ENCODE results near the gene POU2AF2.
"Not testable (repeated sequence)": the region's sequence is repeated elsewhere in the genome, so short reads cannot be mapped to it uniquely, and the experiment has no call there.

Gene POU2AF2, protein sequence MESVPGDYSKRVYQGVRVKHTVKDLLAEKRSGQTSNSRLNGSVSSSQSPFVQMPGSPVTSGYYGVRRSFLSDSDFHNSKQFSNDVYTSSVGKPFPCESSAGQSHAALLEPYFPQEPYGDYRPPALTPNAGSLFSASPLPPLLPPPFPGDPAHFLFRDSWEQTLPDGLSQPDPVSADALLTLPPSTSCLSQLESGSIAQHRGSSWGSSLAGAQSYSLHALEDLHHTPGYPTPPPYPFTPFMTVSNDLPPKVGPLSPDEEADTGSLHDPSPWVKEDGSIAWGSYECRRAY

DNA sequence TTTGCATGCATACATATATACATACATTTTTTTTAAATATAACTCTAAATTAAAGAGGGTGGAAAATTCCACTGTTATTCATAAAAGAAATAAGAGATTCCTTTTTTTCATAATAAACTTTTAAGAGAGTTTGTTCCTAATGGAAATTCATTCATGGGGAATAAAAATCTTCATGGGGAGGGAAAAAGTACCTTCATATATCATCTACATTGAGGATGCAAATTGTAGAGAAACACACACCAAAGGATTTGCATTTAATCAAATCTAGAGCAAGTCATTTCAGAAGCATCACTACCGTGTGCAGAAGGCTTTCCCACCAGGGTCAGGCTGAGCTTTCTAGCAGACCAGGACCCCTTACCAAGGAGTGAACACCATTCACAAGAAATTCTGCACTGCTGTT lies at the start of gene POU2AF2:
Gene POU2AF2 (plus strand): TSS at position 301 of the 400 bp plus-strand sequence. CDS start 129 bp downstream, outside the sequence.
- DNase-seq: no peak

DNA sequence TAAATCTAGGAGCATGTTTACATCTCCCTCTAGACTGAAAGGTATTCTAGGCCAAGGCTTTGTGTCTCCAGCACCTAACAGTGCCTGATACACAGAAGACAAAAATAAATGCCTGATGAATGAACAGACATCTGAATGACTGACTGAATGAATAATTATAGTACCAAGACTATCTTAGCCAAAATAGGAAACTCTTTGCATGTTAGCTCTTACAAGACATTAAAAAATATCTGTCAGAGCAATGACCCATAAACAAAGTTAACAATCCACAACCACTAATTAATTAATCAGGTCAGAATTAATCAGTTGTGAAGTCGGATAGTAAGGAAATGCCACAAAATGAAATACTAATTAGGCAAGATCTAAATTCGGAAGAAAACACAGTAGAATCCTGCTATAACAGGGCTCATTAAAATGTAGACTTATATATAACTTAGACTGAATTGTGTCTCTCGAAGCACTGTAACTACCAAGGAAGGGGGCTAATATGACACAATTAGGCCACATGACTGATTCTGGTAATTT lies 45.5 kb upstream of the POU2AF2 start:
- DNase-seq: no peak

DNA sequence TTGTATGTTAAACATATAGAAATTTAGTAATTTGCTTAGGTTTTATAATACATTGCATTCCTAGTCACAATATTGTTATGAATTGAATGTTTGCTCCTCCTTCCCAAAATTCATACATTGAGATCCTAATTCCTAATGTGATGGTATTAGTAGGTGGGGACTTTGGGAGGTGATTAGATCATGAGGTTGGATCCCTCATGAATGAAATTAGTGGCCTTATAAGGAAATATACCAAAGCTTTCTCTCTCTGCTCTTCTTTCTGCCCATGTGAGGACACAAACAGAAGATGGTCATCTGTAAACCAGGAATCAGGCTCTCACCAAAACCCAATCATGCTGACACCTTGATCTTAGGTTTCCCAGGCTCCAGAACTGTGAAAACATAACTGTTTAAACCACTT lies 41.3 kb upstream of the POU2AF2 start:
- no peak for DNase-seq

DNA sequence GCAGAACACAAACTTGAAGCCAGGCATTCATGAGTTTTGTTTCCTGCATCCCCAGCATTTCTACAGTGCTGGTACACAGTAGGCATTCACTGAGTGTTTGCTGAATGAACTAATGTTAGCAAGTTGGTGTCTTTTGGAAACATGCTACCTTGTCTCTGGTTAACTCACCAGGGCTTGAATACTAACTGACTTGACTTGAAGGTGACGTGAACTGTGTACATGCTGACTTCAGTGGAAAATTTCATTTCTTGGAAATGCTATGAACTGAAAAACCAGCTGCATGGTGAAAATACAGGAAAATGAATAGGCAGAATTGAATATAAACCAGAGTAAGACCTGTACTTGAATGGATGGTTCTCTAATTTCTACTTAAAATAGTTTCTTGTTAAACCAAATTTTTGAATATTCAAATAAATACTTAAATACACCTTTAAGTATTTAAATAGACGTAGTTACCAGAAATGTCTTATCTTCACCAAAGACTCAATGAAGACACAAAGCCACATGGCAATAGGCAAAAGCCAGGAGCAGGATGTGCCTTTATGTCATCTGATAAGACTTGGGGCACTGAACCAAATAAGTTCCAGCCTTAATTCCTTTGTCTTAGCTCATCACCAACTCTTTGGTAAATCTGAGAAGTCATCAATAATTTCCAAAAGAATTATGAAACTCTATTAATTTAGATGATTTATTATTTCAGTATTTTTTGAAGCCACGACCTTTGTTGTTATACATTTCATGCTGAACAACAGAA lies 39.7 kb upstream of the POU2AF2 start:
- DNase-seq: no peak

DNA sequence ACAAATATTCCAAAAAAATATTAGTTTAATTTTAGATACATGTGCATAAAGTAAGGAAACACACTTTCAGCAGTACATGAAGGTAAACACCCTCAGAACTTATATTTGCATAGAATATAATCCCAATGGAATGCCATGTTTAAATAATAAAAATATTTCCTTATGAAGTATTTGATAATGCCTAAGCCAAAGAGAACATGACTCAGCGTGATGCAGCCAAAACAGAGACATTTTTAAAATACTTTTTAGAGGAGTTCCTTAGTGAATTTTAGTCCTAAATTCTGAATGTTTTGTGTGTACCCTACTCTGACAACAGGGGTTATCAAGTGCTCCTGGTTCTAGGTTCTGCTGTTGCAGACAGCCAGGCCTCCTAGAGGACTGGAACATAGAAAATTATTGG lies 39.1 kb upstream of the POU2AF2 start:
- DNase-seq: no peak

DNA sequence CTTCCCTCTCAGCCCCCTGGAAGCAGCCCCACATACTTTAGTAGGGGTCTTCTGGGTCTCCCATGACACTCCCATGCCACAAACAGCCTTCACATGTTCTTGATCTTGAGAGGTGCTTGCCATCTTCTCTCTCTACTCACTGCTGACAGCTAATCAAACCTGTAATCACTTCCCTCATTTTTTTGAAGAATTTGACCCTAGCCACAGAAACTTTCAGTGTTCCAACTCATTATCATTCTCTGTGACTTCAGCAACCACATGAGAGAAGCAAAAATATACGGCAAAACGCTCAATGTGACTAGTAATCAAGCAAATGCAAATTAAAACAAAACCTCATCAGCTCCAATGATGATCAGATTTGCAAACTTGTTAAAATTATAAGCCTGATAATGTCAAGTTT lies 38.3 kb upstream of the POU2AF2 start:
- no peak for DNase-seq

DNA sequence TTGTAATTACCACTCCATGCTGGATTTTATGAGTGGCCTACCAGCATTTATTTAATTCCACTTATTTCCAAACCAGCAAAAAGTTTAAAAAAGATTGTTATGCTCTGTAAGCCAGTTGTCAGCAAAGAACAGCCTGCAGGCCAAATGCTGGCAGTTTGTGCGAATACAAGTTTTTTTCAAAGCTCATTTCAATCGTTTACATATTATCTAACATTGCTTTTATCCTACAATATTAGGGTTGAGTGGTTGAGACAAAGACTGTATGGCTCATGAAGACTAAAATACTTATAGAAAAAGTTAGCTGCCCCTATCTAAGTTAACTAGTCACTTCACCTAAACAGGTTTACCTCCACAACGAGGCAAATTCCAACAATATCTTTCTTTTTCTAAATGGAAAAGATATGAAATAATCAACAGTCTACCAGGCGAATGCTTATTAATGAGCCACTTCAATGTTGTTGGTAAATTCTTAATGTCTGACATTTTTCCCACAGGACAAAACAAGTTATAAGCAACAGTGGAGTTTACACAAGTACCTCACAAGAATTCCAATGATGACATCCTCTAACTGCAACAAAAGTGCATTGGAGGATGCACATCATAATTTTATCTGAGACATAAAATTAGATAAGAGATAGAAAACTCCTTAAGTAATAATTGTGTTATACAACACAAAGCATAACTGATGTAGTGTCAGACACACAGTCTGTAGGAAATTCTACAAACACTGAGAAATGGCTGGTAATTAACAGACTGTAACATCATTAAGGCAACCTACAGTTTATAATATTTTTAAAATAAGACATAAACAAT lies 35.8 kb upstream of the POU2AF2 start:
- DNase-seq: no peak

DNA sequence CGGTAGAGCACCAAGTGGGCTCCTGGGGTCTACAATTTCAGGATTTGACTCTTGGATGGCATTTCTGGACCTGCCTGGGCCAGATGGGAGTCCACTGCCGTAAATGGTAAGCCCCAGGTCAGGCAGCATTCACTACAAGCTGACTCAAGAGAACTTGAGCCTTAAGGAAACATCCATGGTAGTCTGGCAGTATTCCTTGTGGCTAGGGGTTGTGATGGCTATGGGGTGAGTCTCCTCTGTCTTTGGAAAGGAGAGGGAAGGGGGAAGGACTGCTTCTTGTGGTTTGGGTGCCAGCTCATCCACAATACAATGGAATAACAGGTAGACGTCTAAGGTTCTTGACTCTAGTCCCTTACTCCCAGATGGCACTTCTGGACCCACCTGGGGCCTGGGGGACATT lies 32.3 kb upstream of the POU2AF2 start:
- DNase-seq: no peak

DNA sequence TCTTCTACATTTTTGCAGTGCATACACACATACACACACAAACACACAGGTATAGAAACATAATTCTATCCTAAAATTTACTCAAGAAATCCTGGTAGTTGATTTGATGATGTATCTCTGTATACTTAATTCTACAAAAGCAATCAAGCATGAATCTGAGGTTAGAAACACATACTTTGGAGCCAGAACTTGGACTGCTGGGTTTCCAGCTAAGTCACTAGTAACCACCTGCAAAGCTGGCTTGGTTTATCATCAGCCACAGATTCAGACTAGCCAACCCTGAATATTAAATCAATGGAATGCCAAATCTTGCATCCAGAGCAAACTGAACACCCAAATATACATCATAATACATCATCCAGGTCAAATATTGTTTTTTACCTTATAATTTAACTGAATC lies 24.8 kb upstream of the POU2AF2 start:
- no peak for DNase-seq

DNA sequence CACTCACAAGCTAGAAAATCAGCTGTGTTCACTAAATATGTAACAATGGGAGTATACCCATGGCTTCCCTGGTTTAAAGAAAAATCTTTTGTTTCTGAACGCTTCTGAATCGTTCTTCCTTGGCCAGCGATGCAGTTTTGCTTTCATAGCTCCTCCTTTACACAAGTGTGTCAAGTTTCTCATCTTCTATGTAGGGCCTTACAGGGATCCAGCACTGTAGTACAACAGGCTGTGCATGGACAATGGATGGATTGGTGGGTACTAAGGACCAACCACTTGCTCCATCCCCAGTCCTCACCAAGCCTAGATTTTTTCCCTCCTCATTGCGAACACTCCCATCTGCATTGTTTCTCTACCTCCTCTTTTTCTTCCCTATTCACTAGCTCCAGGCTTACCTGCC lies 24.3 kb upstream of the POU2AF2 start:
- DNase-seq: no peak

DNA sequence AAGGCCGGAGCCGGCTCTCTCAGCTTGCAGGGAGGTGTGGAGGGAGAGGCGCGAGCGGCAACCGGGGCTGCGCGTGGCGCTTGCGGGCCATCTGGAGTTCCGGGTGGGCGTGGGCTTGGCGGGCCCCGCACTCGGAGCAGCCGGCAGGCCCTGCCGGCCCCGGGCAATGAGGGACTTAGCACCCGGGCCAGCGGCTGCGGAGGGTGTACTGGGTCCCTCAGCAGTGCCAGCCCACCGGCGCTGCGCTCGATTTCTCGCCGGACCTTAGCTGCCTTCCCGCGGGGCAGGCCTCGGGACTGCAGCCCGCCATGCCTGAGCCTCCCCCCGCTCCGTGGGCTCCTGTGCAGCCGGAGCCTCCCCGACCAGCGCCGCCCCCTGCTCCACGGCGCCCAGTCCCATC lies 23.6 kb upstream of the POU2AF2 start:
- DNase-seq: not testable (repeated sequence)

DNA sequence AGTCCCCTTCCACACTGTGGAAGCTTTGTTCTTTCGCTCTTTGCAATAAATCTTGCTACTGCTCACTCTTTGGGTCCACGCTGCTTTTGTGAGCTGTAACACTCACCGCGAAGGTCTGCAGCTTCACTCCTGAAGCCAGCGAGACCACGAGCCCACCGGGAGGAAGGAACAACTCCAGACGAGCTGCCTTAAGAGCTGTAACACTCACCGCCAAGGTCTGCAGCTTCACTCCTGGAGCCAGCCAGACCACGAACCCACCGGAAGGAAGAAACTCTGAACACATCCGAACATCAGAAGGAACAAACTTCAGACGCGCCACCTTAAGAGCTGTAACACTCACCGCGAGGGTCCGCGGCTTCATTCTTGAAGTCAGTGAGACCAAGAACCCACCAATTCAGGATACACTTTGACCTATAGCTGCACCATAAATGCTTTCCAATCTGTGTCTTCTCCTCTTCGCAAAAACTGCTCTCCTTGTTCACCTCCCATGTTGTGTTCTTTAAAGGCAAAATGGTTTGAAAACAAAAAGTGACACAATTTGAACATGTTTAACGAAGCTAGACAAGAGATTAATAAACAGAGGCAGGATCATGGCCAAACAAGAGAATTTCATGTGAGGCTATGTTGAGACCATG lies 22.6 kb upstream of the POU2AF2 start:
- DNase-seq: not testable (repeated sequence)

DNA sequence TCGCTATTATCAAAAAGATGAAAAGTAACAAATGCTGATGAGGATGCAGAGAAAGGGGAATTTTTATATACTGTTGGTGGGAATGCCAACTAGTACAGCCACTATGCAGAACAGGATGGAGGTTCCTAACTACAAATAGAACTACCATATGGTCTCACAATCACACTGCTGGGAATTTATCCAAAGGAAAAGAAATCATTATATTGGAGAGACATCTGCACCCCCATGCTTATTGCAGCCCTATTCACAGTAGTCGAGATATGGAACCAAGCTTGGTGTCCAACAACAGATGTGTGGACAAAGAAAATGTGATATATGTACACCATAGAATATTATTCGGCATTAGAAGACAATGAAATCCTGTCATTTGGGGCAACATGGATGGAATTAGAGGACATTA lies 19.6 kb upstream of the POU2AF2 start:
- DNase-seq: peak; percentile 69

DNA sequence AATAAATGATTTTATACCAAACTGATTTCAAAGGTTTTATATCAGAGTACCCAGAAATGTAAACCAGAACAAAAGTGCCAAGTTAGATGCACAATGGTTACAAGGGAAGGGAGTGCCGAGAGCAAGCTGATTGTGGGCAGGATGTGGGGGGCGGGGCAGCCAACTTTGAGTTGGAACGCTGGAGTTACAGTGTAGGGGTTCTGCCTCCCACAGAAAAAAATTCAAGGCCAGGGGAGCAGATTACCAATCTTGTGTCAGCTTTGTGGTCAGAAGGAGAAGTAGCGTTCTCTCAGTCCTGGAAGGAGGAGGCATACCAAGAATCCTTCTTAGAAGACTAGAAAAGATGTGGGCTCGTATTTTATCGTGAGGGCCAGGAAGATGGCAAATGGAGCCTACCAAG lies 15.9 kb upstream of the POU2AF2 start:
- no peak for DNase-seq

DNA sequence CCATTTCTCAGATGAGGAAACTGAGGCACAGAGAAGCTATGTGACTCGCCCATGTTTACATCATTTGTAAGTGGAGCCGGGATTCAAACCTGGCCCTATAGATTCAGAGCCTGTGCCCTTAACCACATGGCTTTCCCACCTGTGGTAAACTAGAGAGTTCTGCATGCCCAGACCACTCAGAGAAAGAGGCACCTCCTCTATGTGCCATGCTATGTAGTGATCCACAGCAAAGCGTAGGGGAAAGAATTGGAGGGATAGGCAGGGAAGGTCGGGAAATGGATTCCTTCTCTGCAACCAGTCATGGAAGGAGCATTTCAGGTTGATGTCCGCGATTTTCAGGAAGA lies 15.4 kb upstream of the POU2AF2 start:
- DNase-seq: no peak

DNA sequence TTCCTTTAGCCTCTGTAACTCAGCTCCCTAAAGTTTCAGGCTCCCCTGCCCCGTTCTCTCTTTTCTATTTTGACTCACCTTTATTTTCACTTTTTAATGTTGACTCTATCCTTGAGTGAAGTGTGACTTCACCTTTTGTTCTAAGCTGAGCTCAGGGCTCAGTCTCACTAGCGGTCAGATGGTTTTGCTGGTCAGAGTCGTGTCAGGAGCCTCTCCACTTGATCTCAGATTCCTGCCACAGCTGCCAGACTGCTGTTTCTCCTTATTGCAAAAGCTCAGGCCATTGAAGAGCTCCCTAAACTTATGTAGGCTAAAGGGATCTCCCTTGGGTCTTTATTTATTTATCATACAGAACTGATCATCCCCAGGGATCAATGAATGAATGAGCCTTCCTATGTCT lies 13.7 kb upstream of the POU2AF2 start:
- no peak for DNase-seq

DNA sequence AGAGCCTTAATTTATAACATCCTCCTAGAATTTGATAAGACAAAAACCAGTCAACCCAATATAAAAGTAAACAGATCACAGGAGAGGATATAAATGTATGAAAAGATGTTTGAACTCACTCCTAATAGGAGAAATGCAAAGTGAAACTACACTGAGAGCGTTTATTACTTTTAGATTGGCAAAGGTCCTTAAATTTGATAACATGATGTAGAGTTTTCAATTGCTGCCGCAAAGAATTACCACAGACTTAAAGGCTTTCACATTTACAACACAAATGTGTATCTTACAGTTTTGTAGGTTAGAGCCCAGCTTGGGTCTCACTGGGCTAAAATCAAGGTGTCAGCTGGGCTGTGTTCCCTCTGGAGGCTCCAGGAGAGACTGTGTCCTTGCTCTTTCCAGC lies 9.1 kb upstream of the POU2AF2 start:
- peak; percentile 39 for DNase-seq

DNA sequence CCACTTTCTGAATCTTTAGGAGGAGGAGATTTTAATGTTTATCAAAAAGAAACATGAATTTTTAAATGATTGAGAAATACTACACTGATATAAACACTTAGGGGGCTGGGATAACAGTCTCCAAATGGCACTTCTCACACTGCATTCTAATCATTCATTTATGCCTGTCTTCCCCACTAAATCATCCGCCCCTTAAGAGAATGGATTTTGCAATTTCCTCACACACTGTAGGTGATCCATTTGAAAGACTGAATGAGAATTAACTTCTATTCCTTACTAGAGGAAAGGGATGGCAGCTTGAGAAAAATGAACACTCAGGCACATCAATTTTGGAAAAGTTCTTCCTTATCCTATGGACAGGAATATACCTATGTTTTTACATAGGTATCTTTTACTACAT lies 7.6 kb upstream of the POU2AF2 start:
- DNase-seq: no peak

DNA sequence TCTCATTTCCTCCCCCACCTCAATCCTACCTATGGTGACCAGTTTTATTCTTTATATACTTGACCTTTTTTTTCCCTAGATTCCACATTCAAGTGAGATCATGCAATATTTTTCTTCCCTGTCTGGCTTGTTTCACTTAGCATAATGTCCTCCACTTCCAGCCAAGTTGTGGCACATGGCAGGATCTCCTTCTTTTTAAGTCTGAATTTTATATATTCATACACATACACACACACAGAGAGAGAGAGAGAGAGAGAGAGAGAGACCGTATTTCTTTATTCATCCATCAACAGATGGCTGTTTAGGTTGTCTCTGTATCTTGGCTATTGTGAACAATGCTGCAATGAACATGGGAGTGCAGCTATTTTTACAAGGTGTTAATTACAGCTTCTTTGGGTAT lies 1.4 kb downstream of the POU2AF2 start:
- no peak for DNase-seq

DNA sequence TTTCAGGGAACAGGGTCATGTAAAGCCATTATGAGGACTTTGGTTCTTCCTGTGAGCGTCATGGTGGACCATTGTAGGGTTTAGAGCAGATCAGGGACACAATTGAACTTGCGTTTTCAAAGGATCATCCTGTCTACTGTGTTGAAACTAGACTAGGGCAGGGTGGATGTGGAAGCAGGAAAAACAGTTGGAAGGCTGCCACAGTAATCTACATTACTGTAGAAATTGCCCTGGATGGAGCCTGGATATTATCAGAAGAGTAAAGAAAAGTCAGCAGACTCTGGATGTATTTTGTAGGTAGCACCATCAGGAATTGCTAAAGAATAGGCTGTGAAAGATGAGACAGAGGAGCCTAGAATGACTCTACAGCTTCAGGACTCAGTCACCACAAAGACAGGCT lies 5.4 kb downstream of the POU2AF2 start:
- DNase-seq: no peak

DNA sequence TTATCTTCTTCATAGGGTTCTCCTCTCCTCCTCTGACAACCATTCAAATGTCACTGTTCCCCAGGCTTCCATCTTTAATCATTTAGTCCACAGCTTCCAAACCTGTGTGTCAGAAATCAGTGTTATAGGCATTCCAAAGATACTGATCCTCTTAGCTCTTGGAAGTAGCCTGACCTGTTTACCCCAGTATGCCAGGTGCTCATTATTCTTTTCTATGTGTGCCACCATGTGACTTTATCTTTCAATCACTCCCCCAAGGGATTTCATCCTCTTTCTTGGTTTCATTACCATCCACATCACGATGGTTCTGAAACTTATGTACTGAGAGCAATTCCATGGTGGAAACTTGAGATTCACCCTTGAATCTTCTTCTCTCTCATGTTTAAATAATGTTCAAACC lies 7.6 kb downstream of the POU2AF2 start:
- no peak for DNase-seq

DNA sequence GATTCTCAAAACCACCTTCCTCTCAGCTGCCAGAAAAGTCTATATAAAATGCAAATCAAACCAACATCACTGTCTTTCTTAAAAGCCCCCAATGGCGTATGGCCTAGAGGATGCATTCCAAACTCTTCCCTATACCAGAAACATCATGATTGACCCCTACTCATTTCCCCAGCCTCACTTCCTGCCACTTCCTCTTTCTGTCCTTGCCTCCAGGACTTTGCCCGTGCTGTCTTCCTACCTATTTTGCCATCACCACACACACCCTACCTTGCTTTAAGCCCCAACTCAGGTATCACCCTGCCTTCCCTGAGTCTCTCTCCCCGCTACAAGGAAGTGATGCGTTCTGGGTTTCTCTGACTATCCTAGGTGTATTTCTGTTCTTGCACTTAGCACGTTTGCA lies 8.1 kb downstream of the POU2AF2 start:
- DNase-seq: no peak

DNA sequence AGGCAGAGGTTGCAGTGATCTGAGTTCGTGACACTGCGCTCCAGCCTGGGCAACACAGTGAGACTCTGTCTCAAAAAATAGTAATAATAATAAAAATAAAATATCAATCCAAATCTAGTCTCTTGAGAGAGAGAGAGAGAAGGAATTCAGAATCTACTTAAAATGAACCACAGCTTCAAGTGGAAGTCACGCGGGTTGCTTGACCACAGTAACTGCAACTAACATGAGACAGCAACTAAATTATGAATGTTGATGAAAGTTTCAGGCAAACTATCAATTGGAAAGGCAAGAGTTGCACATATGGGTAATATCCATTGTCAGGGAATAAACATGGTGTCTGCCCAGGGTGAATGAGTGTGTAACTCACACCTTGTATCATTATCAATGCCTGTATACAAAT lies 12.5 kb downstream of the POU2AF2 start:
- DNase-seq: no peak

Measured in NCI-H69 (cell line).